Uterus (tissue), 2 donors: Measurements from ENCODE around the gene KSR2.

Experiments
- POLR2A ChIP-seq, 2 donors: fragments of 450-650 bp; IDR thresholded peaks; one replicate each; pipeline ENCODE4 v1.6.1; 2016; ENCODE audit warnings: antibody characterized with exemption in 2 of 2, mild to moderate bottlenecking in 1 of 2, moderate library complexity in 1 of 2
- TF ChIP-seq, protein P1 (sequence below), 4 experiments: fragments of 200-600 bp in 2 of 4; fragments of 450-650 bp in 2 of 4; sonication (generic) in 2 of 4; IDR thresholded peaks; one replicate each; pipeline ENCODE4 v1.5.1; 2016 to 2019; ENCODE audit warnings: antibody characterized with exemption in 4 of 4, mild to moderate bottlenecking in 2 of 4, moderate library complexity in 1 of 4

DNA sequence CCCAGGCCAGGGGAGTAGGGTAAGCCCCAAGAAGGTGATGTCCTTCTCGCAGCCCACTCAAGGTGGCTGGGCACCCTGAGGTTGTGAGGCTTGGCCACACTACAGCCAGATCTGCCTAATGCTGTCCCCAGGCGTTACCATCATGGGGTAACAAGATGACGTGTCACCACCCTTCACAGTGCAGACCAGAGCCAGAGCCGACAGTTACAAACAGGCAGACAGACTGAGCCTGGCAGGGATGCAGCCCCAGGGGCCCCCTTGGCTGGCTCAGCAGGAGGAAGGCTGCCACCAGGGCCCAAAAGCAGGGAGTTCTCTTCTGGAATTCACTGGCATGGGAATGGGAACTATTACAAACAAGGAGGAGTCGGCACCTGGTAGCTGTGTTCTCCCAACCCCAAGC lies 304.6 kb downstream of the KSR2 start:
- TF ChIP-seq, protein P1, sequence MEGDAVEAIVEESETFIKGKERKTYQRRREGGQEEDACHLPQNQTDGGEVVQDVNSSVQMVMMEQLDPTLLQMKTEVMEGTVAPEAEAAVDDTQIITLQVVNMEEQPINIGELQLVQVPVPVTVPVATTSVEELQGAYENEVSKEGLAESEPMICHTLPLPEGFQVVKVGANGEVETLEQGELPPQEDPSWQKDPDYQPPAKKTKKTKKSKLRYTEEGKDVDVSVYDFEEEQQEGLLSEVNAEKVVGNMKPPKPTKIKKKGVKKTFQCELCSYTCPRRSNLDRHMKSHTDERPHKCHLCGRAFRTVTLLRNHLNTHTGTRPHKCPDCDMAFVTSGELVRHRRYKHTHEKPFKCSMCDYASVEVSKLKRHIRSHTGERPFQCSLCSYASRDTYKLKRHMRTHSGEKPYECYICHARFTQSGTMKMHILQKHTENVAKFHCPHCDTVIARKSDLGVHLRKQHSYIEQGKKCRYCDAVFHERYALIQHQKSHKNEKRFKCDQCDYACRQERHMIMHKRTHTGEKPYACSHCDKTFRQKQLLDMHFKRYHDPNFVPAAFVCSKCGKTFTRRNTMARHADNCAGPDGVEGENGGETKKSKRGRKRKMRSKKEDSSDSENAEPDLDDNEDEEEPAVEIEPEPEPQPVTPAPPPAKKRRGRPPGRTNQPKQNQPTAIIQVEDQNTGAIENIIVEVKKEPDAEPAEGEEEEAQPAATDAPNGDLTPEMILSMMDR (IDR thresholded peaks at IDR 0.05): no peak
- no peak for TF ChIP-seq POLR2A (IDR thresholded peaks at IDR 0.05)
